Measurements from ENCODE around the gene RALGPS1.

GRCh38 chr9:126875756-126876510 lies 38.6 kb upstream of the RALGPS1 start:
- TF ChIP-seq CTCF (IDR thresholded peaks at IDR 0.05) (no peak), POLR2A (IDR thresholded peaks at IDR 0.05) (no peak)
